BJ (cell line): ENCODE results near the gene GCLC. TPM values are rescaled to one million over a fixed set of nuclear protein-coding genes. Genes with fewer than 3 reads are reported as not detected.

ENCODE experiments used
- CTCF ChIA-PET: fragments of 350-600 bp; formaldehyde crosslinking; extraction: SDS; loops from one replicate; lab custom pipeline; 2021; ENCODE audit warnings: antibody characterized with exemption, inconsistent platforms; lab: Yijun Ruan, JAX
- POLR2A ChIA-PET: fragments of 300-600 bp; sonication (Branson Sonifier 250); formaldehyde crosslinking; extraction: SDS; loops from one replicate; lab custom pipeline; 2021; ENCODE audit warnings: antibody characterized with exemption; lab: Charles Lee
- DNase-seq: peaks from one replicate; pipeline ENCODE4 v3.0.0-alpha.2; 2011; ENCODE audit warnings: low read depth
- H3K27me3 ChIP-seq: 2 replicates; pipeline ENCODE4 v1.6.0; 2011; ENCODE audit warnings: low read length; ENCODE audit not compliant: control insufficient read depth, insufficient read depth
- H3K36me3 ChIP-seq: 2 replicates; pipeline ENCODE4 v1.5.1; 2011; ENCODE audit warnings: low read length; ENCODE audit not compliant: control insufficient read depth, insufficient read depth
- H3K4me3 ChIP-seq: 2 replicates; pipeline ENCODE4 v1.5.1; 2011; ENCODE audit warnings: low read depth, mild to moderate bottlenecking, control low read depth, low read length
- CTCF ChIP-seq: IDR thresholded peaks from 2 replicates; pipeline ENCODE4 v1.5.1; 2011; ENCODE audit warnings: low read depth, mild to moderate bottlenecking, control low read depth, inconsistent platforms, low read length, moderate library complexity; ENCODE audit not compliant: insufficient read depth
- polyA plus RNA-seq: library from polyadenylated mRNA; depleted of rRNA; stranded (reverse); fragments of >200 nt; gene quantifications from 2 replicates; pipeline ENCODE4 v1.2.3, GENCODE V29; 2011

GCLC gene
- polyA plus RNA-seq, 1 experiment: 8.4 TPM

- no peak for TF ChIP-seq CTCF
- CTCF ChIA-PET: no interaction called here
- no peak overlapping the region for H3K4me3 ChIP-seq
- H3K36me3 ChIP-seq: peaks cover 1% of the 10 kb centered on the region; the same call in 1 of the 2 replicates
- H3K27me3 ChIP-seq: no peaks in the 10 kb centered on the region
- DNase-seq: no peak
- POLR2A ChIA-PET: no interaction called here
Measured at GRCh38 chr6:53498649-53499048, 46.3 kb downstream of the GCLC start.

- CTCF ChIA-PET: interaction anchor here (0.9 to 7.2 kb wide), 5 partner anchors 47 to 228 kb away, joined by 3 to 109 read pairs (median 8); partner anchors contain the start of gene GCLC
- H3K36me3 ChIP-seq: peaks cover 1% of the 10 kb centered on the region; the same call in 1 of the 2 replicates
- TF ChIP-seq CTCF: no peak
- POLR2A ChIA-PET: no interaction called here
- no peak overlapping the region for H3K4me3 ChIP-seq
- no peaks in the 10 kb centered on the region for H3K27me3 ChIP-seq
- DNase-seq: no peak
Measured at GRCh38 chr6:53497905-53498304, 47.0 kb downstream of the GCLC start.

GRCh38 chr6:53496797-53497375 lies 48.0 kb downstream of the GCLC start:
- POLR2A ChIA-PET: no interaction called here
- peaks cover 1% of the 10 kb centered on the region; the same call in 1 of the 2 replicates for H3K36me3 ChIP-seq
- H3K27me3 ChIP-seq: no peaks in the 10 kb centered on the region
- no peak for TF ChIP-seq CTCF
- peak; percentile 48 for DNase-seq
- CTCF ChIA-PET: interaction anchor here (0.6 to 7.2 kb wide), 18 partner anchors 8 to 325 kb away, joined by 3 to 109 read pairs (median 4); partner anchors contain the start of gene GCLC
- H3K4me3 ChIP-seq: no peak overlapping the region

GRCh38 chr6:53495506-53496499 lies 49.1 kb downstream of the GCLC start:
- no peak for TF ChIP-seq CTCF
- Histone ChIP-seq H3K36me3 (peaks cover 1% of the 10 kb centered on the region; the same call in 1 of the 2 replicates), H3K4me3 (no peak overlapping the region), H3K27me3 (no peaks in the 10 kb centered on the region)
- no peak for DNase-seq
- ChIA-PET POLR2A (no interaction called here), CTCF (interaction anchor here (0.7 to 7.2 kb wide), 18 partner anchors 9 to 460 kb away, joined by 3 to 109 read pairs (median 4); partner anchors contain the start of gene GCLC)

DNA sequence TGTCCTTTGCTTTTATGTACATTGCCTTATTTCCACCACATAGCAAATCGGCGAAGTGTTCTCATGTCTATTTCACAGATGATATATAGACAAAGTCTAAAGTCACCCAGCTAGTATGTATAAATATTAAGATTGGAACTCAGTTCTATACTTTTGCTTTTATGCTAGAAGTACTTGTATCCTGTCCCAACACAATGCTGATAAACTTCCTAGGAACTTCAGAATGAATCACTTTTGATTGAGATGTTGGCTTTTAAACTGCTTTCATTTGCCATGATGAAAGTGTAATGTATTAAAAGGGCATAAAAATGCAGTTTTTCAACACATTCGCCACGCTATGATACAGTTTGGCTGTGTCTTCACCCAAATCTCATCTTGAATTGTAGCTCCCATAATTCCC lies 50.8 kb downstream of the GCLC start:
- H3K27me3 ChIP-seq: no peaks in the 10 kb centered on the region
- H3K36me3 ChIP-seq: no peaks in the 10 kb centered on the region
- CTCF ChIA-PET: interaction anchor here (0.8 to 7.2 kb wide), 16 partner anchors 8 to 322 kb away, joined by 3 to 109 read pairs (median 6); partner anchors contain the start of gene GCLC
- H3K4me3 ChIP-seq: no peak overlapping the region
- POLR2A ChIA-PET: no interaction called here
- TF ChIP-seq CTCF: no peak
- DNase-seq: no peak
